GM12864 (cell line): Measurements from ENCODE around the gene ENPP3.

Experiments used
- DNase-seq: peaks from one replicate; pipeline ENCODE4 v3.0.0-alpha.2; 2011; ENCODE audit warnings: low read depth
- H3K4me3 ChIP-seq: 2 replicates; pipeline ENCODE4 v1.5.1; 2011; ENCODE audit warnings: mild to moderate bottlenecking, low read depth, low read length, control low read depth
- TF ChIP-seq, protein P1 (sequence below): IDR thresholded peaks from 2 replicates; pipeline ENCODE4 v1.5.1; 2011; ENCODE audit warnings: low read depth, mild to moderate bottlenecking, moderate library complexity, low read length, control low read depth, inconsistent platforms; ENCODE audit errors: missing control alignments

The ENPP3 gene

DNA sequence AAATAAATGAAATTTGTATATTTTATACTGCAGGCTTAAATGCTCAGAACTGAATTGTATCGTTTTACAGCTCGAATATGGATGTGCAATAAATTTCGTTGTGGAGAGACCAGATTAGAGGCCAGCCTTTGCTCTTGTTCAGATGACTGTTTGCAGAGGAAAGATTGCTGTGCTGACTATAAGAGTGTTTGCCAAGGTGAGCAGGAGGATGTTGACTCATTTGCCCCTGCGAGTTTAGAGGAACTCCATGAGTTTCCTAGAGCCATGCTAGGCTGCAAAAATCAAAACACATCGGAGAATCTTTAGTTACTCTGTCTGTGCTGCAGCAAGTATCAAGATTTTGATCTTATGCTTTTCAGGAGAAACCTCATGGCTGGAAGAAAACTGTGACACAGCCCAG, 15.4 kb downstream of the ENPP3 start:
- no peak overlapping the region for H3K4me3 ChIP-seq
- TF ChIP-seq, protein P1, sequence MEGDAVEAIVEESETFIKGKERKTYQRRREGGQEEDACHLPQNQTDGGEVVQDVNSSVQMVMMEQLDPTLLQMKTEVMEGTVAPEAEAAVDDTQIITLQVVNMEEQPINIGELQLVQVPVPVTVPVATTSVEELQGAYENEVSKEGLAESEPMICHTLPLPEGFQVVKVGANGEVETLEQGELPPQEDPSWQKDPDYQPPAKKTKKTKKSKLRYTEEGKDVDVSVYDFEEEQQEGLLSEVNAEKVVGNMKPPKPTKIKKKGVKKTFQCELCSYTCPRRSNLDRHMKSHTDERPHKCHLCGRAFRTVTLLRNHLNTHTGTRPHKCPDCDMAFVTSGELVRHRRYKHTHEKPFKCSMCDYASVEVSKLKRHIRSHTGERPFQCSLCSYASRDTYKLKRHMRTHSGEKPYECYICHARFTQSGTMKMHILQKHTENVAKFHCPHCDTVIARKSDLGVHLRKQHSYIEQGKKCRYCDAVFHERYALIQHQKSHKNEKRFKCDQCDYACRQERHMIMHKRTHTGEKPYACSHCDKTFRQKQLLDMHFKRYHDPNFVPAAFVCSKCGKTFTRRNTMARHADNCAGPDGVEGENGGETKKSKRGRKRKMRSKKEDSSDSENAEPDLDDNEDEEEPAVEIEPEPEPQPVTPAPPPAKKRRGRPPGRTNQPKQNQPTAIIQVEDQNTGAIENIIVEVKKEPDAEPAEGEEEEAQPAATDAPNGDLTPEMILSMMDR: no peak
- no peak for DNase-seq

DNA sequence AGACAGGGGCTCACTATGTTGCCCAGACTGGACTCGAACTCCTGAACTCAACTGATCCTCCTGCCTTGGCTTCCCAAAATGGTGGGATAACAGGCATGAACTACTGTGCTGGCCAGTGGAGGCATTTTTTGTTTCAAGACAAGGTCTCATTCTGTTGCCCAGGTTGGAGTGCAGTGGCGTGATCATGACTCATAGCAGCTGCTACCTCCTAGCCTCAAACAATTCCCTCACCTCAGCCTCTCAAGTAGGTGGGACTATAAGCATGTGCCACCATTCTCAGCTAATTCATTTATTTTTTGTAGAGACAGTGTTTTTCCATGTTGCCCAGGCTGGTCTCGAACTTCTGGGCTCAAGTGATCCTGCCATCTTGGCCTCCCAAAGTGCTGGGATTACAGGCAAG, 17.2 kb downstream of the ENPP3 start:
- DNase-seq: no peak
- H3K4me3 ChIP-seq: no peak overlapping the region

DNA sequence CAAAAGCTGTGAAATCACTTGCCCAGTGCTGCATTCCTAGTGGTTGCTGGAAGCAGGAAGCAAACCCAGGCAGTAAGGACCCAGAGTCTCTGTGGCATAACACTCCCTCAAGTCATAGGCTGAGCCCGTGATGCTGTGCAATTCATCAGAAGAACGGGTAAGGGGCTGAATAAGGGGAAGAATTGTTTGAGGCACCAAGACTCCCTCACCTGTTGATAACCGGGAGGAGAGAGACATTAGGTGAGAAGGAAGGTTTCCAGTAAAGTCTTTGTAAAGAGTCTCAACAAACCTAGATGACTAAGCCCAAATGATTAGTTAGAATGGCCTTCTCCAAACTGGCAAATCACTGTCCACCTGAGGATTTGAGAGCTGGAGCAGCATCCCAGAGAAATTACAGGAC, 18.3 kb downstream of the ENPP3 start:
- no peak for DNase-seq
- TF ChIP-seq, protein P1: no peak

More for the DNA sequence above, 17.2 kb downstream of the ENPP3 start:
- TF ChIP-seq, protein P1: no peak

DNA sequence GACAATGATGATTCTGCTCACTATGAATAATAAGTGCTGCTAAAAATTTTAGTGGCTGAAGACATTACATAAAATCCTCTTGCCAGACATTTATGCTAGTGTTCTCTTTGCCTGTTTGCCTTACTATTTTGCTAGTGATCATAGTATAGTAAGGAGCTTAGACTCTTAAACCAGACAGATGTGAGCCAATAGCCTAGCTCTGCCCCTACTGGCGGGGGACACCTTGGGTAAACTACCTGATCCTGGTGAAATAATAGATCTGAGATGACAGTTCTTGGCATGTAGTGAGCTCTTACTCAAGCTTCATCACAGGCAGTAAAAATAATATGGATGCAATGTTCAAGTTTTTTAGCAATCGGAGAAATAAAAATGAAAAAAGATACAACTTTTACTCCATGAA, 18.8 kb downstream of the ENPP3 start:
- TF ChIP-seq, protein P1: no peak
- DNase-seq: no peak
- H3K4me3 ChIP-seq: no peak overlapping the region

More for the DNA sequence above, 18.3 kb downstream of the ENPP3 start:
- no peak overlapping the region for H3K4me3 ChIP-seq

DNA sequence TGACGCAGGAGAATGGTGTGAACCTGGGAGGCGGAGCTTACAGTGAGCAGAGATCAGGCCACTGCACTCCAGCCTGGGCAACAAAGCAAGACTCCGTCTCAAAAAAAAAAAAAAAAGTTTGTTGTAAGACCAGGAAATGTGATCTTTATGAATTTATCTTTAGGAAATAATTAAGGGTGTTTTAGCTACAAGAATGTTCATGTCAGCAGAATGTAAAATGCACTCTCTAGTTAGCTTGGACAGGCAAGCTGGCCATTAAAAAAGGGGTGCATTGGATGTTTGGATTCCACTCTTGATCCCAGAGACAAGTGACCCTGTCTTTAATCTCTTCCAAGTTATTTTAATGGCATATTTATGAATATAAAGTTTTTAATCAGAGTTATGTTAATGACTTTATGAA, 19.6 kb downstream of the ENPP3 start:
- no peak overlapping the region for H3K4me3 ChIP-seq
- TF ChIP-seq, protein P1: no peak
- no peak for DNase-seq

DNA sequence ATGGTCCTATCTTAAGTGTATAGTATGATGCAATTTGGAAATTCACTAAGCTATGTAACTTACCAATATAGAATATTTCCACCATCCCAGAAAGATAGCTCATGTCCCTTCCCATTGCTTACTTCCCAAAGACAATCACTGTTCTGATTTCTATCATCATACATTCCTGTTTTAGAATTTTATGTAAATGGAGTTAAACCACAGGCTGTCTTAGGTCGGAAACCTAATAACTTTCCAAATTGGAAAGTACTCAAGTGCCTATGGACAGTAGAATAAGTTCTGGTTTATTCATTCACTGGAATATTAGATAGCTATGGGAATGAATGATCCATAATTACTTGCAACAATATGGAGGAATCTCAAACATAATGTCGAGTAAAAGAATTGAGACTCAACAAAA, 20.1 kb downstream of the ENPP3 start:
- no peak for DNase-seq
- TF ChIP-seq, protein P1: no peak
- H3K4me3 ChIP-seq: no peak overlapping the region

DNA sequence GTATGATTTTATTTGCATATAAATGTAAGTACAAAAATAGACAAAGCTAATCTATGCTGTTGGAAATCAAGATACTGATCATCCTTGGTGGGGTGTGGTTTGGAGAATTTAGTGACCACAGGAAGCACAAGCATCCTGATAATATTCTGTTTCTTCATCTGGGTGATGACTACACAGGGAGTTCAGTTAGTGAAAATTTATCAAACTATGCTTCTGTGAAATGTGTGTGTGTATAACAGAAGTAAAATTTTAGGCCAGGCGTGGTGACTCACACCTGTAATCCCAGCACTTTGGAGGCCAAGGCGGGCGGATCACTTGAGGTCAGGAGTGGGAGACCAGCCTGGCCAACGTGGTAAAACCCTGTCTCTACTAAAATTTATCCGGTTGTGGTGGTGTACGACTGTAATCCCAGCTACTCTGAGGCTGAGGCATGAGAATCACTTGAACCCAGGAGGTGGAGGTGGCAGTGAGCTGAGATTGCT, 20.6 kb downstream of the ENPP3 start:
- DNase-seq: no peak
- no peak overlapping the region for H3K4me3 ChIP-seq
- TF ChIP-seq, protein P1: no peak
